BLaER1 treated with 17β-estradiol and CSF1 and Interleukin-3, amounts not matched to agents 10 nM and 100 nM (cell line): Measurements from ENCODE around the gene EMC6.
A peak's percentile ranks its signal among the peaks of the same experiment; 100 is the strongest.

Source experiments
- H3K27ac ChIP-seq, 11 experiments: shearing (Covaris generic); formaldehyde crosslinking; 2 replicates each; pipeline ENCODE4 v1.8.1; 2022
- H3K27me3 ChIP-seq, 11 experiments: shearing (Covaris generic); formaldehyde crosslinking; 2 replicates each; pipeline ENCODE4 v1.8.1; 2022
- H3K36me3 ChIP-seq, 11 experiments: shearing (Covaris generic); formaldehyde crosslinking; 2 replicates each; pipeline ENCODE4 v1.8.1; 2022
- H3K4me1 ChIP-seq, 10 experiments: shearing (Covaris generic); formaldehyde crosslinking; 2 replicates each; pipeline ENCODE4 v1.8.1; 2022
- H3K4me2 ChIP-seq, 11 experiments: shearing (Covaris generic); formaldehyde crosslinking; 2 replicates each; pipeline ENCODE4 v1.8.1; 2022
- H3K4me3 ChIP-seq, 10 experiments: shearing (Covaris generic); formaldehyde crosslinking; 2 replicates each; pipeline ENCODE4 v1.8.1; 2022
- H3K9ac ChIP-seq, 11 experiments: shearing (Covaris generic); formaldehyde crosslinking; 2 replicates each; pipeline ENCODE4 v1.8.1; 2022
- H3K9me3 ChIP-seq, 11 experiments: shearing (Covaris generic); formaldehyde crosslinking; replicated peaks in 1 of 11; 2 replicates each; pipeline ENCODE4 v1.8.1; 2022
- H4K20me1 ChIP-seq, 11 experiments: shearing (Covaris generic); formaldehyde crosslinking; 2 replicates each; pipeline ENCODE4 v1.8.1; 2022
- Cebpa-rat ChIP-seq, 11 experiments: shearing (Covaris generic); IDR thresholded peaks; 2 replicates each; pipeline ENCODE4 v1.8.1; 2022

The EMC6 gene

GRCh38 chr17:3669085-3669347, 404 bp downstream of the EMC6 start:
- Histone ChIP-seq H3K27ac (peak overlapping the region; percentile 78 to 94 (median 90)), H3K9me3 (no peaks in the 10 kb centered on the region), H4K20me1 (peaks cover 3 to 78% (median 64%) of the 10 kb centered on the region in 11 experiments; a peak in 19 of 22 replicates), H3K4me1 (peaks cover 31 to 46% (median 38%) of the 10 kb centered on the region in 10 experiments), H3K36me3 (peaks cover 15 to 48% (median 34%) of the 10 kb centered on the region in 11 experiments), H3K4me3 (peak overlapping the region; percentile 88 to 98 (median 94)), H3K9ac (peak overlapping the region; percentile 85 to 97 (median 94)), H3K4me2 (peak overlapping the region; percentile 84 to 99 (median 94)), H3K27me3 (no peaks in the 10 kb centered on the region)
- TF ChIP-seq Cebpa-rat (IDR thresholded peaks at IDR 0.05) = no peak

GRCh38 chr17:3669548-3669947, 936 bp downstream of the EMC6 start:
- H3K27me3 ChIP-seq = no peaks in the 10 kb centered on the region
- H3K9ac ChIP-seq = peak overlapping the region; percentile 85 to 97 (median 94)
- H3K4me2 ChIP-seq = peak overlapping the region; percentile 84 to 99 (median 94)
- TF ChIP-seq Cebpa-rat (IDR thresholded peaks at IDR 0.05) = no peak
- peak overlapping the region; percentile 88 to 98 (median 94) for H3K4me3 ChIP-seq
- no peaks in the 10 kb centered on the region for H3K9me3 ChIP-seq
- peaks cover 31 to 42% (median 38%) of the 10 kb centered on the region in 10 experiments for H3K4me1 ChIP-seq
- H4K20me1 ChIP-seq = peaks cover 3 to 73% (median 60%) of the 10 kb centered on the region in 11 experiments; a peak in 18 of 22 replicates
- peaks cover 9 to 43% (median 29%) of the 10 kb centered on the region in 11 experiments for H3K36me3 ChIP-seq
- H3K27ac ChIP-seq = peak overlapping the region; percentile 78 to 94 (median 90); a peak in 21 of 22 replicates

- Histone ChIP-seq H3K27ac (no peak overlapping the region), H3K4me3 (no peak overlapping the region), H3K27me3 (no peaks in the 10 kb centered on the region), H3K9me3 (no peaks in the 10 kb centered on the region), H4K20me1 (peaks cover 3 to 53% (median 30%) of the 10 kb centered on the region in 11 experiments; a peak in 18 of 22 replicates), H3K4me1 (peaks cover 14 to 18% (median 16%) of the 10 kb centered on the region in 10 experiments), H3K36me3 (peaks cover 5 to 47% (median 25%) of the 10 kb centered on the region in 11 experiments; a peak in 19 of 22 replicates), H3K4me2 (no peak overlapping the region), H3K9ac (no peak overlapping the region)
- no peak for TF ChIP-seq Cebpa-rat (IDR thresholded peaks at IDR 0.05)
Measured at GRCh38 chr17:3672571-3672970, 4.0 kb downstream of the EMC6 start.

GRCh38 chr17:3675886-3676285, 7.3 kb downstream of the EMC6 start:
- H3K36me3 ChIP-seq = peaks cover 5 to 57% (median 16%) of the 10 kb centered on the region in 11 experiments; a peak in 19 of 22 replicates
- H3K4me1 ChIP-seq = peaks cover 0 to 16% (median under 1%) of the 10 kb centered on the region in 10 experiments; a peak in 6 of 20 replicates
- no peaks in the 10 kb centered on the region for H3K27me3 ChIP-seq
- H4K20me1 ChIP-seq = peaks cover 0 to 55% (median 10%) of the 10 kb centered on the region in 11 experiments; a peak in 12 of 22 replicates
- H3K27ac ChIP-seq = no peak overlapping the region
- H3K4me2 ChIP-seq = no peak overlapping the region
- TF ChIP-seq Cebpa-rat (IDR thresholded peaks at IDR 0.05) = no peak
- no peak overlapping the region for H3K4me3 ChIP-seq
- no peaks in the 10 kb centered on the region for H3K9me3 ChIP-seq
- H3K9ac ChIP-seq = no peak overlapping the region

- no peaks in the 10 kb centered on the region for H3K27me3 ChIP-seq
- H3K9ac ChIP-seq = no peak overlapping the region
Measured at GRCh38 chr17:3678095-3678820, 9.6 kb downstream of the EMC6 start.

GRCh38 chr17:3678821-3679530, 10.4 kb downstream of the EMC6 start:
- Histone ChIP-seq H3K9ac (peak overlapping the region in 1 of 11 experiments; percentile 21; a peak in 1 of 22 replicates), H3K36me3 (peaks cover 0 to 34% (median 0%) of the 10 kb centered on the region in 11 experiments; a peak in 4 of 22 replicates), H4K20me1 (peaks cover 0 to 39% (median 0%) of the 10 kb centered on the region in 11 experiments; a peak in 3 of 22 replicates), H3K27me3 (no peaks in the 10 kb centered on the region), H3K4me3 (no peak overlapping the region), H3K9me3 (no peaks in the 10 kb centered on the region), H3K27ac (no peak overlapping the region), H3K4me2 (peak overlapping the region in 4 of 11 experiments; percentile 7 to 37 (median 26); a peak in 4 of 22 replicates), H3K4me1 (peaks cover 0 to 14% (median 8%) of the 10 kb centered on the region in 10 experiments; a peak in 12 of 20 replicates)
- no peak for TF ChIP-seq Cebpa-rat (IDR thresholded peaks at IDR 0.05)

More at GRCh38 chr17:3678095-3678820, 9.6 kb downstream of the EMC6 start:
- Histone ChIP-seq H3K27ac (no peak overlapping the region), H3K4me1 (peaks cover 0 to 14% (median 3%) of the 10 kb centered on the region in 10 experiments; a peak in 11 of 20 replicates), H3K4me2 (no peak overlapping the region; a peak in 1 of 22 replicates), H3K4me3 (no peak overlapping the region), H3K36me3 (peaks cover 0 to 35% (median 0%) of the 10 kb centered on the region in 11 experiments; a peak in 6 of 22 replicates), H4K20me1 (peaks cover 0 to 39% (median 0%) of the 10 kb centered on the region in 11 experiments; a peak in 3 of 22 replicates), H3K9me3 (no peaks in the 10 kb centered on the region)
- TF ChIP-seq Cebpa-rat (IDR thresholded peaks at IDR 0.05) = no peak

GRCh38 chr17:3679531-3680126, 11.0 kb downstream of the EMC6 start:
- Histone ChIP-seq H3K36me3 (peaks cover 0 to 34% (median 0%) of the 10 kb centered on the region in 11 experiments; a peak in 4 of 22 replicates), H3K27ac (no peak overlapping the region), H3K9me3 (no peaks in the 10 kb centered on the region), H3K4me2 (peak overlapping the region in 4 of 11 experiments; percentile 7 to 37 (median 26); a peak in 4 of 22 replicates), H3K9ac (peak overlapping the region in 1 of 11 experiments; percentile 21; a peak in 1 of 22 replicates), H3K27me3 (0 out of 22 replicates have a peak, but pooled peaks cover 0 to 5% (median 0%) of the 10 kb centered on the region in 11 experiments), H3K4me1 (peaks cover 0 to 16% (median 12%) of the 10 kb centered on the region in 10 experiments; a peak in 14 of 20 replicates), H4K20me1 (peaks cover 0 to 39% (median 0%) of the 10 kb centered on the region in 11 experiments; a peak in 3 of 22 replicates), H3K4me3 (no peak overlapping the region)
- TF ChIP-seq Cebpa-rat (IDR thresholded peaks at IDR 0.05) = no peak

GRCh38 chr17:3681057-3681456, 12.4 kb downstream of the EMC6 start:
- TF ChIP-seq Cebpa-rat (IDR thresholded peaks at IDR 0.05) = no peak
- Histone ChIP-seq H3K4me1 (peaks cover 6 to 24% (median 19%) of the 10 kb centered on the region in 10 experiments; a peak in 18 of 20 replicates), H3K9ac (no peak overlapping the region), H3K36me3 (peaks cover 0 to 34% (median 0%) of the 10 kb centered on the region in 11 experiments; a peak in 4 of 22 replicates), H4K20me1 (peaks cover 0 to 30% (median 0%) of the 10 kb centered on the region in 11 experiments; a peak in 5 of 22 replicates), H3K4me2 (no peak overlapping the region), H3K27me3 (peaks cover 0 to 12% (median 0%) of the 10 kb centered on the region in 11 experiments; a peak in 3 of 22 replicates), H3K27ac (no peak overlapping the region), H3K9me3 (no peaks in the 10 kb centered on the region), H3K4me3 (no peak overlapping the region)
